T-cell (primary cell): ENCODE data around the gene LRRC73. TPM values are rescaled to one million over a fixed set of nuclear protein-coding genes. Genes with fewer than 3 reads are reported as not detected.

ENCODE experiments used
- ATAC-seq, 4 experiments: fragments of 200-7000 bp in 3 of 4; fragments of 150-1000 bp in 1 of 4; cut with Tn5 transposase; replicated peaks in 1 of 4; 1 replicate in 3 of 4; 2 replicates in 1 of 4; pipeline ENCODE4 v1.10.0; 2021; ENCODE audit warnings: moderate library complexity in 3 of 4, mild to moderate bottlenecking in 2 of 4, moderate number of reproducible peaks in 1 of 4
- CTCF ChIA-PET, 2 donors: fragments of 300-600 bp; sonication (Branson Sonifier 250); formaldehyde crosslinking; loops; one replicate each; lab custom pipeline; 2022; ENCODE audit warnings: antibody characterized with exemption in 2 of 2; lab: Charles Lee
- POLR2A ChIA-PET, 2 donors: fragments of 300-600 bp; sonication (Branson Sonifier 250); formaldehyde crosslinking; loops; one replicate each; lab custom pipeline; 2022; ENCODE audit warnings: antibody characterized with exemption in 2 of 2; lab: Charles Lee
- DNase-seq, 35 experiments: peaks; one replicate each; pipeline versions ENCODE4 v3.0.0 to v3.0.0-alpha.2; 2013 to 2023
- H3K27ac ChIP-seq: one replicate; pipeline ENCODE4 v1.5.1; 2013; ENCODE audit warnings: low read length
- H3K27me3 ChIP-seq, 2 experiments: replicated peaks in 1 of 2; 1 replicate in 1 of 2; 2 replicates in 1 of 2; pipeline versions ENCODE4 v1.6.1 to v1.7.0; 2013; ENCODE audit warnings: low read length in 1 of 2, mixed read lengths in 1 of 2; ENCODE audit not compliant: control insufficient read depth in 2 of 2, insufficient read depth in 2 of 2; ENCODE audit errors: extremely low read depth in 1 of 2
- H3K36me3 ChIP-seq, 2 donors: 1 replicate in 1 of 2; 2 replicates in 1 of 2; pipeline versions ENCODE4 v1.6.1 to v1.7.0; 2013; ENCODE audit warnings: low read length in 1 of 2; ENCODE audit not compliant: control insufficient read depth in 2 of 2, insufficient read depth in 1 of 2; ENCODE audit errors: extremely low read depth in 1 of 2
- H3K4me1 ChIP-seq, 2 experiments: 1 replicate in 1 of 2; 2 replicates in 1 of 2; pipeline versions ENCODE4 v1.6.1 to v1.7.0; 2013; ENCODE audit warnings: low read length in 2 of 2, mixed read lengths in 1 of 2; ENCODE audit not compliant: insufficient read depth in 2 of 2, control insufficient read depth in 1 of 2; ENCODE audit errors: extremely low read depth in 1 of 2
- H3K4me3 ChIP-seq, 2 donors: 1 replicate in 1 of 2; 2 replicates in 1 of 2; pipeline versions ENCODE4 v1.5.1 to v1.7.0; 2013; ENCODE audit warnings: mild to moderate bottlenecking in 2 of 2, low read length in 1 of 2, moderate library complexity in 1 of 2; ENCODE audit not compliant: control insufficient read depth in 1 of 2; ENCODE audit errors: extremely low read depth in 1 of 2
- H3K9me3 ChIP-seq: 2 replicates; pipeline ENCODE4 v1.7.0; 2013
- H3K27ac Mint-ChIP-seq, 2 donors: one replicate each; pipeline ENCODE4 v1.8.0; 2020 to 2021; ENCODE audit warnings: mild to moderate bottlenecking in 2 of 2, mixed read lengths in 2 of 2
- H3K27me3 Mint-ChIP-seq, 2 donors: one replicate each; pipeline ENCODE4 v1.8.0; 2021 to 2022; ENCODE audit warnings: mixed read lengths in 2 of 2
- H3K36me3 Mint-ChIP-seq: one replicate; pipeline ENCODE4 v1.8.0; 2021; ENCODE audit warnings: mixed read lengths
- H3K4me1 Mint-ChIP-seq, 3 donors: one replicate each; pipeline ENCODE4 v1.8.0; 2020 to 2022; ENCODE audit warnings: mixed read lengths in 3 of 3, mild to moderate bottlenecking in 1 of 3
- H3K4me3 Mint-ChIP-seq, 3 donors: one replicate each; pipeline ENCODE4 v1.8.0; 2020 to 2022; ENCODE audit warnings: mild to moderate bottlenecking in 3 of 3, mixed read lengths in 3 of 3, moderate library complexity in 3 of 3
- H3K9me3 Mint-ChIP-seq, 3 donors: one replicate each; pipeline ENCODE4 v1.8.0; 2020 to 2022; ENCODE audit warnings: mixed read lengths in 3 of 3
- WGBS: methylation state at CpG from one replicate; pipeline ENCODE4 v1.1.5; 2013; ENCODE audit warnings: missing lambda C conversion rate; ENCODE audit not compliant: insufficient coverage; 5-methylcytosine and 5-hydroxymethylcytosine counted together
- total RNA-seq, 35 experiments: library from RNA in 6 of 35; stranded (reverse) in 6 of 35; fragments of 120-200 nt in 1 of 35; gene quantifications; one replicate each; pipeline versions ENCODE4 v1.2.1 to v1.2.4 and lab custom pipeline; 2013 to 2026

Gene LRRC73
- total RNA-seq, 5 donors from 2014 or later (not counting 1 experiment from before 2014, with no cell fraction given), result 0.53 to 0.95 (median 0.76) TPM; not detected in 2

- H3K4me1 ChIP-seq, result peaks cover 11 to 18% of the 10 kb centered on the region in 2 experiments
- Mint-ChIP-seq H3K27me3 (no peaks in the 10 kb centered on the region), H3K4me3 (peak within 1 kb of the TSS; percentile 92 to 99 (median 93)), H3K4me1 (peaks cover 45 to 51% (median 47%) of the 10 kb centered on the region in 3 donors), H3K9me3 (no peaks in the 10 kb centered on the region), H3K27ac (peak within 1 kb of the TSS; percentile 75 to 94), H3K36me3 (no peaks in the 10 kb centered on the region)
- ChIA-PET POLR2A (interaction anchor here (0.5 to 1.1 kb wide), 12 partner anchors 15 to 1238 kb away, joined by 3 to 14 read pairs (median 4); partner anchors contain the start of genes DLK2 (in 1 of the 2), PEX6 (in 1 of the 2) and VEGFA (in 1 of the 2)), CTCF (interaction anchor here in 1 of 2 donors (0.5 to 1.4 kb wide), 6 partner anchors 18 to 610 kb away, joined by 3 to 5 read pairs (median 3); partner anchors contain the start of genes POLR1C and YIPF3)
- H3K36me3 ChIP-seq, result peaks cover 0 to 1% of the 10 kb centered on the region in 2 donors
- peaks cover 0 to 4% of the 10 kb centered on the region in 2 experiments for H3K27me3 ChIP-seq
- WGBS, result 0% methylated on average over 25 of the region's 34 CpGs
- peak; percentile 100 for ATAC-seq
- no peaks in the 10 kb centered on the region for H3K9me3 ChIP-seq
- peak within 1 kb of the TSS; percentile 91 for H3K27ac ChIP-seq
- peak within 1 kb of the TSS; percentile 69 to 78 for H3K4me3 ChIP-seq
- peak; percentile 88 to 99 (median 96) for DNase-seq
Observed at GRCh38 chr6:43477235-43478007, 32.7 kb downstream of the LRRC73 start, which contains the start of gene TJAP1. Gene TJAP1, plus strand, starts transcription at chr6:43477570. Its CDS starts 21,432 bp downstream, at chr6:43499002.

DNA sequence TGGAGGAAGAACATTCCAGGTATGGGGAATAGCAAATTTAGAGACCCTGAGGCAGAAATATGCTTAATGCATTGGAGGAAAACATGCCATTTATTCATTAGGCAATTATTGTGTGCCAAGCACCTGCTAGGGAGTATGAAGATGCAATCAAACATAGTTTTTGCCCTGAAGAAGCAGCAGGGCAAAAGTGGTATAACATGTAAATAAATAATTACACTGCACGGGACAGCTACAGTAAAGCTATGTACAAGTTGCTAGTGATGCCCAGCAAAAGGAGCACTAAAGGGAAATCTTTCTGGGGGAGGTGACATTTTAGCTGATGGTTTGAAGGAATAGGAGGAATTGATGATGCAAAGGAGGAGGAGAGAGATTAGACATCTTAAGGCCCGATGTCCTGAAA is 33.4 kb downstream of the LRRC73 start:
- POLR2A ChIA-PET, result interaction anchor here in 1 of 2 donors (0.6 kb wide), 3 partner anchors 21 to 233 kb away, joined by 3 to 14 read pairs (median 7); partner anchors contain the start of gene DLK2
- WGBS, result 63% methylated on average over 2 of the region's 2 CpGs

GRCh38 chr6:43475516-43475915 is 34.6 kb downstream of the LRRC73 start:
- H3K27ac ChIP-seq, result no peak overlapping the region

More for the DNA sequence above, 33.4 kb downstream of the LRRC73 start:
- DNase-seq, result peak in 1 of 35 experiments; percentile 35
- H3K4me3 ChIP-seq, result peak overlapping the region; percentile 55 to 78
- Mint-ChIP-seq H3K4me1 (peaks cover 39 to 44% (median 42%) of the 10 kb centered on the region in 3 donors), H3K4me3 (peak overlapping the region; percentile 92 to 99 (median 93)), H3K27me3 (no peaks in the 10 kb centered on the region), H3K36me3 (no peaks in the 10 kb centered on the region), H3K27ac (peak overlapping the region; percentile 75 to 94), H3K9me3 (no peaks in the 10 kb centered on the region)
- ATAC-seq, result peak in 1 of 4 experiments; percentile 5
- H3K36me3 ChIP-seq, result no peaks in the 10 kb centered on the region
- no peaks in the 10 kb centered on the region for H3K9me3 ChIP-seq
- H3K27me3 ChIP-seq, result peaks cover 0 to 4% of the 10 kb centered on the region in 2 experiments
- peaks cover 11 to 18% of the 10 kb centered on the region in 2 experiments for H3K4me1 ChIP-seq
- CTCF ChIA-PET, result interaction anchor here in 1 of 2 donors (0.6 to 1.4 kb wide), 2 partner anchors 40 to 462 kb away, joined by 3 to 4 read pairs; partner anchors contain the start of genes POLR1C and YIPF3
- peak overlapping the region; percentile 91 for H3K27ac ChIP-seq

DNA sequence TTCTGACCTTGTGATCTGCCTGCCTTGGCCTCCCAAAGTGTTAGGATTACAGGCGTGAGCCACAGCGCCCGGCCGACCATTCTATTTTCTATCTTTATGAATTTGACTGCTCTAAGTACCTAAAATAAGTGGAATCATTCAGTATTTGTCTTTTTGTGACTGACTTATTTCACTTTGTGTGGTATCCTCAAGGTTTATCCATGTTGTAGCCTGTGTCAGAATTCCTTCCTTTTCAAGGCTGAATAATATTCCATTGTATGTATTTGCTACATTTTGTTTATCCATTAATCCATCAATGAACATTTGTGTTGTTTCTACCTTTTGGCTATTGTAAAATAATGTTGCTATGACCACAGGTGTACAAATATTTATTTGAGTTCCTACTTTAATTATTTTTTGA is 37.6 kb downstream of the LRRC73 start:
- H3K9me3 ChIP-seq, result no peaks in the 10 kb centered on the region
- no CpG with 5 or more reads among the region's 4 CpGs for WGBS
- no peak overlapping the region for H3K27ac Mint-ChIP-seq
- H3K27me3 Mint-ChIP-seq, result peaks cover 10 to 28% of the 10 kb centered on the region in 2 donors
- H3K4me3 Mint-ChIP-seq, result no peak overlapping the region
- H3K36me3 ChIP-seq, result no peaks in the 10 kb centered on the region
- CTCF ChIA-PET, result interaction anchor here in 1 of 2 donors (0.8 to 1.7 kb wide), 2 partner anchors 16 to 35 kb away, joined by 3 to 4 read pairs; no protein-coding TSS in a partner anchor
- DNase-seq (no peak), ATAC-seq (no peak)
- H3K9me3 Mint-ChIP-seq, result no peaks in the 10 kb centered on the region
- peaks cover 11% of the 10 kb centered on the region in 3 donors for H3K4me1 Mint-ChIP-seq
- no peak overlapping the region for H3K4me3 ChIP-seq
- no peak overlapping the region for H3K27ac ChIP-seq
- POLR2A ChIA-PET, result no interaction called here
- H3K36me3 Mint-ChIP-seq, result no peaks in the 10 kb centered on the region
- peaks cover 6 to 7% of the 10 kb centered on the region in 2 experiments for H3K4me1 ChIP-seq
- peaks cover 0 to 32% of the 10 kb centered on the region in 2 experiments for H3K27me3 ChIP-seq

More at GRCh38 chr6:43475516-43475915, 34.6 kb downstream of the LRRC73 start:
- no peaks in the 10 kb centered on the region for H3K36me3 Mint-ChIP-seq
- Histone ChIP-seq H3K36me3 (no peaks in the 10 kb centered on the region), H3K4me1 (peaks cover 11 to 18% of the 10 kb centered on the region in 2 experiments), H3K27me3 (peaks cover 0 to 6% of the 10 kb centered on the region in 2 experiments), H3K9me3 (no peaks in the 10 kb centered on the region), H3K4me3 (no peak overlapping the region)
- H3K27ac Mint-ChIP-seq, result no peak overlapping the region
- ChIA-PET CTCF (no interaction called here), POLR2A (interaction anchor here in 1 of 2 donors (0.6 kb wide), 1 partner anchor 228 kb away, joined by 3 read pairs; no protein-coding TSS in a partner anchor)
- H3K9me3 Mint-ChIP-seq, result no peaks in the 10 kb centered on the region
- H3K4me1 Mint-ChIP-seq, result peaks cover 35 to 36% (median 35%) of the 10 kb centered on the region in 3 donors
- ATAC-seq (no peak), DNase-seq (no peak)
- H3K27me3 Mint-ChIP-seq, result peaks cover 0 to 6% of the 10 kb centered on the region in 2 donors
- no peak overlapping the region for H3K4me3 Mint-ChIP-seq
- 91% methylated on average over 3 of the region's 6 CpGs for WGBS

- Histone ChIP-seq H3K4me1 (no peaks in the 10 kb centered on the region), H3K27ac (no peak overlapping the region), H3K36me3 (no peaks in the 10 kb centered on the region), H3K4me3 (no peak overlapping the region), H3K27me3 (peaks cover 0 to 40% of the 10 kb centered on the region in 2 experiments), H3K9me3 (no peaks in the 10 kb centered on the region)
- no peak for DNase-seq
- CTCF ChIA-PET, result interaction anchor here in 1 of 2 donors (0.8 to 1.1 kb wide), 2 partner anchors 15 to 35 kb away, joined by 3 to 4 read pairs; no protein-coding TSS in a partner anchor
- H3K9me3 Mint-ChIP-seq, result no peaks in the 10 kb centered on the region
- H3K27me3 Mint-ChIP-seq, result peaks cover 13 to 33% of the 10 kb centered on the region in 2 donors
- peaks cover 0 to under 1% (median 0%) of the 10 kb centered on the region in 3 donors for H3K4me1 Mint-ChIP-seq
- no peak overlapping the region for H3K4me3 Mint-ChIP-seq
- POLR2A ChIA-PET, result interaction anchor here in 1 of 2 donors (0.6 to 0.9 kb wide), 2 partner anchors 9 to 125 kb away, joined by 5 read pairs; no protein-coding TSS in a partner anchor
- ATAC-seq, result no peak
- no peak overlapping the region for H3K27ac Mint-ChIP-seq
- no CpG with 5 or more reads among the region's 1 CpG for WGBS
- no peaks in the 10 kb centered on the region for H3K36me3 Mint-ChIP-seq
Observed at GRCh38 chr6:43471399-43471798, 38.7 kb downstream of the LRRC73 start.
